ENCODE measurements around the gene SOX1.

DNA sequence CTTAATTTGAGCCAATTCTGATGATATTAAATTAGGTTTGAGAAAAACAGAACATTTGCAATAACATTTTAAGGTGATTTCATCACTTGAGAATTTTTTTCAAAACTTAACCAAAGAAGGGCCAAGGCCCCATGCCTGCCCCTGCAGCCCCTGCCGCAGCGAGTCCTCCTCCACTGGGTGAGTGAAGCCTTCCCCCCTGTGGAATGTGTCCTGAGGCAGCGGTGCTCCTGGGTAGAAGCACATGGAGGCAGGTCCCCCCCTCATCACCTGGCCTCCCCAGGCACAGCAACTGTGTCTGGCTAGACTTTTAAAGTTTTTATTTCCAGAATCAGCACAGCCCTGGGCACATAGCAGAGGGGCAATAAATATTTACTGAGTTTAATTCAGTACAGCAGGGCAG, 10.8 kb downstream of the SOX1 start:
- TF ChIP-seq, protein P1, sequence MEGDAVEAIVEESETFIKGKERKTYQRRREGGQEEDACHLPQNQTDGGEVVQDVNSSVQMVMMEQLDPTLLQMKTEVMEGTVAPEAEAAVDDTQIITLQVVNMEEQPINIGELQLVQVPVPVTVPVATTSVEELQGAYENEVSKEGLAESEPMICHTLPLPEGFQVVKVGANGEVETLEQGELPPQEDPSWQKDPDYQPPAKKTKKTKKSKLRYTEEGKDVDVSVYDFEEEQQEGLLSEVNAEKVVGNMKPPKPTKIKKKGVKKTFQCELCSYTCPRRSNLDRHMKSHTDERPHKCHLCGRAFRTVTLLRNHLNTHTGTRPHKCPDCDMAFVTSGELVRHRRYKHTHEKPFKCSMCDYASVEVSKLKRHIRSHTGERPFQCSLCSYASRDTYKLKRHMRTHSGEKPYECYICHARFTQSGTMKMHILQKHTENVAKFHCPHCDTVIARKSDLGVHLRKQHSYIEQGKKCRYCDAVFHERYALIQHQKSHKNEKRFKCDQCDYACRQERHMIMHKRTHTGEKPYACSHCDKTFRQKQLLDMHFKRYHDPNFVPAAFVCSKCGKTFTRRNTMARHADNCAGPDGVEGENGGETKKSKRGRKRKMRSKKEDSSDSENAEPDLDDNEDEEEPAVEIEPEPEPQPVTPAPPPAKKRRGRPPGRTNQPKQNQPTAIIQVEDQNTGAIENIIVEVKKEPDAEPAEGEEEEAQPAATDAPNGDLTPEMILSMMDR (IDR thresholded peaks at IDR 0.05 in 8 of 11, conservative IDR thresholded peaks at IDR 0.05 in 3 of 11) = no peak
- no peak for TF ChIP-seq POLR2AphosphoS5 (IDR thresholded peaks at IDR 0.05)
